Fibroblast of skin of abdomen (primary cell): Measurements from ENCODE around the gene GTF2I.
"Not testable (repeated sequence)": the region's sequence is repeated elsewhere in the genome, so short reads cannot be mapped to it uniquely, and the experiment has no call there.

Source experiments
- DNase-seq: peaks from one replicate; pipeline ENCODE4 v3.0.0-alpha.2; 2013

GTF2I gene

DNA sequence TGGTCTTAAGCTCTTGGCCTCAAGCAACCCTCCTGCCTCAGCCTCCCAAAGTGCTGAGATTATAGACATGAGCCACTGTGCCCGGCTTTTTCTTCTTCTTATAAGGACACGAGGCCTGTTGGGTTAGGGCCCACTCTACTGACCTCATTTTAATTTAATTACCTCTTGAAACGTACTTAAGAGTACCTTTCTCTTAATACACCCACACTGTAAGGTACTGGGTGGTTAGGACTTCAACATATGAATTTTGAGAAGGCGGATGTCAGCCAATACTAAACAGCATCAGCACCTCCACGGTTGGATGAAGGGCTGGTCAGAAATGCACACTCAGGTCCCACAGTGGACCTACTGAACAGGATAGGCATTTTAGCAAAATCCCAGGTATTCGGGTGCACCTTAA is 124.2 kb downstream of the GTF2I start:
- not testable (repeated sequence) for DNase-seq

DNA sequence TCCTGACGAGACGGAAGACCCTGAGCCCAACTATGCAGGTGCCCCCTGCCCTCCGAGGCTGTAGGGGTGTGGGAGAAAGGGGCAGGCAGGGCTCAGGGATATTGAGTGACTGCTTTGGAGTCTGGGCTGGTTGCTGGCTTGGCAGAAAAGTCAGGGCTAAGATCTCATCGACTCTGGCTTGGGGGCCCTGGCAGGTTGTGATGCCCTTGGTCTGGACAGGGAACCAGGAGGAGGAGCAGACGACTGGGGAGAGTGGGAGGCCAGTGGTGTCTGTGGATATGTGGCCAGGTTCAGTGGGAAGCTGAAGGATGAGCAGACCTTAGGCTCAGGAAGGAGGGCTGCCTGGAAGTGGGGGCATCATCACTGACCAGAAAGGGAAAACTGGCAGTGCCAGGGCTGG is 126.1 kb downstream of the GTF2I start:
- not testable (repeated sequence) for DNase-seq

DNA sequence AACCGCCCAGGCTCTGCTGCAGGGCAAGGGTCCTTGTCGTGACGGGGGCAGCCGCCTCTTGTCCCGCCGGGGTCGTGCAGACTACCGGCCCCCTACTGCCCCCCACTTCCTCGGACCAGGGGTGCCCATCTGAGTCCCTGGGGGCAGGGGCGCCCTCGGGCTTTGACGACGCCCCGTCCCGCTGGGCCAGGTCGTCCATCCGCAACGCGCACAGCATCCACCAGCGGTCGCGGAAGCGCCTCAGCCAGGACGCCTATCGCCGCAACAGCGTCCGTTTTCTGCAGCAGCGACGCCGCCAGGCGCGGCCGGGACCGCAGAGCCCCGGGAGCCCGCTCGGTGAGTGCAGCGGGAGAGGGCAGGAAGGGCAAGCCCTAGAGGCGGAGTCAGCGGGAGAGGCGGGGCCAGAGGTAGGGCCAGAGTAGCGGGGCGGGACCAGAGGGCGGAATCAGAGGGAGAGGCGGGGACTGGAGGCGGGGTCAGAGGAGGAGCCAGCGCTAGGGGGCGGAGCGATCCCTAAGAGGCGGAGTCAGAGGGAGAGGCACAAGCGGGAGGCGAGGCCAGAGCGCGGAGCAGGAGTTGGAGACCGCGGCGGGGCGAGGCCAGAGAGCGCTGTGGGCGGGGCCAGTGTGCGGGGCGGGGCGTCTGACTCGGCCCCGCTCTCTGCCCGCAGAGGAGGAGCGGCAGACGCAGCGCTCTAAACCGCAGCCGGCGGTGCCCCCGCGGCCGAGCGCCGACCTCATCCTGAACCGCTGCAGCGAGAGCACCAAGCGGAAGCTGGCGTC is 131.0 kb downstream of the GTF2I start:
- DNase-seq = peak; percentile 84

DNA sequence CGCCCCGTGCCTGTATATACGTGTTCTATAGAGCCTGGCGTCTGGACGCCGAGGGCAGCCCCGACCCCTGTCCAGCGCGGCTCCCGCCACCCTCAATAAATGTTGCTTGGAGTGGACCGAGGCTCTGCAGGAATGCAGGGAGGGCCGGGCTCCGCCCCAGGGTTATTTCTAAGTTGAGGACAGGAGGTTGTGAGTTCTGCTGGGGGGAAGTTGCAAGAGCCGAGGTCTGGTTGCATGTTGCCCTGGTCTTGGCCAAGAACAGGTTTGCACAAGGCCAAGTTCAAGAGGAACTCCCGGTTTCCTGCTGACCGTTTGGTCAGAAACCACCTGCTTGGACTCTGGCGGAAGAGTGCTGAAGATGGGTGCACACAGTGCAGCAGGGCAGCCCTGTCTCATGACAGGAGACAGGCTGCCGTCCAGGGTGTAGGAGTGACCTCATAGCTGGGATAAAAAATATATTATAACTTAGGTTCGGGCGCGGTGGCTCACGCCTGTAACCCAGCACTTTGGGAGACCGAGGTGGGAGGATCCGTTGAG is 131.8 kb downstream of the GTF2I start:
- DNase-seq = not testable (repeated sequence)

DNA sequence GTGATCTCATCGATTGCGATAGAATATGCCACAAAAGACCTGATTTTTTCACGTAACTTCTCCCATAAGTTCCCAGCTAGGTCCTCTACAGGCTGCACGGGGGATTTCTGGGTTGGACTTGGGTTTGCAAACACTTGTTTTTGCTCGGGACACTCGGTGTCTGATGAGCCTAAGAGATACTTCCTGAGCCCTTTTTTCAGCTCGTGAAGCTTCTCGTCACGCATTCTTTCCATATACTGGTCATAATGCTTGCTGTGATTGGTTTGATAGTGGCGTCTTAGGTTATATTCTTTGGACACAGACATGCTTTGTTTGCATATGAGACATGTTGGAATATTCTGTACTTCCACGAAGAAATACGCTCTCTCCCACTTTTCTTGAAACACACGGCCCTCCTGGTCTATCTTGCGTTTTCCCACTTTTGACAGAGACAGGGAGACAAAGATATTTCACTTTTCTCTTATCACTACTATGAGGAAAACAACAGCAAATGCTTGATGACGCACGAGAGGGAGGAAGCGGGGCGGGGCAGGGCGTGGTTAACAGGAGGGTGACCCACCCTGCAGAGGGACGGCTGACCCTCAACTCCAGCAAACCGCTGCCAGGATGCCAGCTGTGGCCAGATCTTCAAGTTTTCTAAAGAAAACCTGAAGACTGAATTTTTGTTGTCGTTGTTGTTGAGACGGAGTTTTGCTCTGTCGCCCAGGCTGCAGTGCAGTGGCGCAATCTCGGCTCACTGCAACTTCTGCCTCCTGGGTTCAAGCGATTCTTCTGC is 140.5 kb downstream of the GTF2I start:
- not testable (repeated sequence) for DNase-seq

DNA sequence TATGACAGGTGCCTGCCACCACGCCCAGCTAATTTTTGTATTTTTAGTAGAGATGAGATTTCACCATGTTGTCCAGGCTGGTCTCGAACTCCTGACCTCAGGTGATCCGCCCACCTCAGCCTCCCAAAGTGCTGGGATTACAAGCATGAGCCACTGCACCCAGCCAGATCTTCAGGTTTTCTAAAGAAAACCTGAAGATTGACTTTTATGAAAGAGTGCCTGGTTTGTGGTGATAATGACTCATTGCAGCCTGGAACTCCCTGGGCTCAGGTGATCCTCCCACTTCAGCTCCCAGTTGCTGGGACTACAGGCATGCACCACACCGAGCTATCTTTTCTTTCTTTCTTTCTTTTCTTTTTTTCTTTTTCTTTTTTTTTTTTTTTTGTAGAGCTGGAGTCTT is 141.1 kb downstream of the GTF2I start:
- DNase-seq = not testable (repeated sequence)
